ENCODE results near the gene NTNG1. TPM values are rescaled to one million over a fixed set of nuclear protein-coding genes. Genes with fewer than 3 reads are reported as not detected.

NTNG1 gene
- total RNA-seq, 2 experiments from 2014 or later: not detected

DNA sequence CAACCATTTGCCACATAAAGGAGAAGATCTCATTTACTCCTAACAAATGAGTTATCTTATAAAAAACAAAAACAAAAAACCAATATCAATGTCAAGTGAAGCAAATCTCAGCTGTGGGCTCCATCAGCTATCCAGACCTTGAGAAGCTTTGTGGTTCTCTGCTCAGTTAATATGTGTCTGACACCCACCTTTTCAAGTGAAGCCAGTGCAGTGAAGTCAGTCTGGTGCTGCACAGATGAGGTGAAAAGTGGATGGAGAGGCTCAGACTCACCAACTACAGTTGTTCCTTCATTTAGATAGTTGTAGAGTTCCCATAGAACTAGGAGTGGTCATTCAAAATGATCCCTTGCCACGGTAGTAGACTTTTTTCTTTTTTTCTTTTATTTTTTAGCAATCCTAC lies 106.8 kb downstream of the NTNG1 start:
- intact Hi-C loops (cut with DNase I, micrococcal nuclease): no loop called here
- H3K27ac ChIP-seq (ENCODE audit: low read depth in 1 of 2, low read length in 2 of 2): no peak overlapping the region
- no peak overlapping the region for H3K4me3 Mint-ChIP-seq
- no peak for ATAC-seq (ENCODE audit: poor library complexity)
- no peak overlapping the region for H3K4me3 ChIP-seq (ENCODE audit: low read length)
- no peak for DNase-seq
- no peak overlapping the region for H3K27ac Mint-ChIP-seq
- H3K4me1 Mint-ChIP-seq (ENCODE audit: low read depth): no peaks in the 10 kb centered on the region
- peaks cover 23% of the 10 kb centered on the region for H3K27me3 Mint-ChIP-seq
- H3K27me3 ChIP-seq (ENCODE audit: control insufficient read depth in 1 of 2, insufficient read depth in 2 of 2, low read length in 2 of 2): no peaks in the 10 kb centered on the region
- H3K9me3 Mint-ChIP-seq: peaks cover 2% of the 10 kb centered on the region
- H3K9me3 ChIP-seq (ENCODE audit: control insufficient read depth in 1 of 2, insufficient read depth in 1 of 2, low read length in 2 of 2): no peaks in the 10 kb centered on the region
- ChIA-PET POLR2A (no interaction called here), CTCF (no interaction called here)
- no peaks in the 10 kb centered on the region for H3K36me3 ChIP-seq (ENCODE audit: insufficient read depth, low read length)
- no peaks in the 10 kb centered on the region for H3K4me1 ChIP-seq (ENCODE audit: insufficient read depth, low read length)
- H3K36me3 Mint-ChIP-seq (ENCODE audit: low read depth): no peaks in the 10 kb centered on the region
- TF ChIP-seq, protein P1, sequence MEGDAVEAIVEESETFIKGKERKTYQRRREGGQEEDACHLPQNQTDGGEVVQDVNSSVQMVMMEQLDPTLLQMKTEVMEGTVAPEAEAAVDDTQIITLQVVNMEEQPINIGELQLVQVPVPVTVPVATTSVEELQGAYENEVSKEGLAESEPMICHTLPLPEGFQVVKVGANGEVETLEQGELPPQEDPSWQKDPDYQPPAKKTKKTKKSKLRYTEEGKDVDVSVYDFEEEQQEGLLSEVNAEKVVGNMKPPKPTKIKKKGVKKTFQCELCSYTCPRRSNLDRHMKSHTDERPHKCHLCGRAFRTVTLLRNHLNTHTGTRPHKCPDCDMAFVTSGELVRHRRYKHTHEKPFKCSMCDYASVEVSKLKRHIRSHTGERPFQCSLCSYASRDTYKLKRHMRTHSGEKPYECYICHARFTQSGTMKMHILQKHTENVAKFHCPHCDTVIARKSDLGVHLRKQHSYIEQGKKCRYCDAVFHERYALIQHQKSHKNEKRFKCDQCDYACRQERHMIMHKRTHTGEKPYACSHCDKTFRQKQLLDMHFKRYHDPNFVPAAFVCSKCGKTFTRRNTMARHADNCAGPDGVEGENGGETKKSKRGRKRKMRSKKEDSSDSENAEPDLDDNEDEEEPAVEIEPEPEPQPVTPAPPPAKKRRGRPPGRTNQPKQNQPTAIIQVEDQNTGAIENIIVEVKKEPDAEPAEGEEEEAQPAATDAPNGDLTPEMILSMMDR (IDR thresholded peaks at IDR 0.05): no peak

DNA sequence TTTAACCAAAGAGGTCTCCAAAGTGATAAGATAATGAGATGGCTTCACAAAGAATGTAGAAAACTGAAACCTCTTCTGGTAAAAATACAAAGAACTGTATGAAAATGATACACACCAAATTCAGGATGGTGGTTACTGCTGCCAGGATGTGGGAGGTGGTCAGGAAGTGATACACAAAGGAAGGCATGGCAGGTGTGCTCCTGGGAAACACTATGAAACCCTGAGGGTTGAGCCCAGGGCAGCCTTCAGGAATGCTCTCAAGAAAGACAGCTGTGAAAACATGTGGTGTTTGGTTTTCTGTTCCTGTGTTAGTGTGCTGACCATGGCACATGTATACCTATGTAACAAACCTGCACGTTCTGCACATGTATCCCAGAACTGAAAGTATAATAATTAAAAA lies 109.3 kb downstream of the NTNG1 start:
- no peaks in the 10 kb centered on the region for H3K36me3 ChIP-seq (ENCODE audit: insufficient read depth, low read length)
- no peak overlapping the region for H3K27ac Mint-ChIP-seq
- H3K9me3 ChIP-seq (ENCODE audit: control insufficient read depth in 1 of 2, insufficient read depth in 1 of 2, low read length in 2 of 2): peaks cover 0 to 3% of the 10 kb centered on the region in 2 experiments
- ChIA-PET CTCF (no interaction called here), POLR2A (no interaction called here)
- intact Hi-C loops (cut with DNase I, micrococcal nuclease): no loop called here
- DNase-seq: no peak
- H3K4me3 ChIP-seq (ENCODE audit: low read length): no peak overlapping the region
- no peaks in the 10 kb centered on the region for H3K4me1 ChIP-seq (ENCODE audit: insufficient read depth, low read length)
- no peak for ATAC-seq (ENCODE audit: poor library complexity)
- H3K27me3 ChIP-seq (ENCODE audit: control insufficient read depth in 1 of 2, insufficient read depth in 2 of 2, low read length in 2 of 2): no peaks in the 10 kb centered on the region
- peaks cover 10% of the 10 kb centered on the region for H3K27me3 Mint-ChIP-seq
- H3K36me3 Mint-ChIP-seq (ENCODE audit: low read depth): no peaks in the 10 kb centered on the region
- H3K4me3 Mint-ChIP-seq: no peak overlapping the region
- no peak overlapping the region for H3K27ac ChIP-seq (ENCODE audit: low read depth in 1 of 2, low read length in 2 of 2)
- TF ChIP-seq, protein P1 (IDR thresholded peaks at IDR 0.05): no peak
- peaks cover 2% of the 10 kb centered on the region for H3K9me3 Mint-ChIP-seq
- H3K4me1 Mint-ChIP-seq (ENCODE audit: low read depth): no peaks in the 10 kb centered on the region

DNA sequence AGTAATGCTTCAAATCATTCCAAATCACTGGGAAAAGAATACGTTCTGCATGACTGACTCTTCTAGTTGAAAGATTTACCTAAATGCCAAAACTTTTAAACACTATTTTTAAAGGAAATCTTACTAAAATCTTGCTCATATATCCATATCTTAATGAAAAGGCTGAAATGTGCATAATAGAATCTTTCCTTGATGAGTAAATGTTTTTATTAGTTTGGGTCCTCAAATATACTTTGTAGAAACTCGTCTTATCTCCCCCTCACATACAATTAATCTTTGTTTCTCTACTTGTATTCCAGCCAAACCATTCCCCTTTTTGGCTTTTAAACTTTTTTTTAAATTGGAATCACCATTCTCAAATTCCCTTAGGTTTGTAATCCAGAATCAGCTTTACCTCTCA lies 110.2 kb downstream of the NTNG1 start:
- no peaks in the 10 kb centered on the region for H3K36me3 ChIP-seq (ENCODE audit: insufficient read depth, low read length)
- ATAC-seq (ENCODE audit: poor library complexity) (no peak), DNase-seq (no peak)
- ChIA-PET CTCF (no interaction called here), POLR2A (no interaction called here)
- H3K27ac Mint-ChIP-seq: no peak overlapping the region
- no peak overlapping the region for H3K27ac ChIP-seq (ENCODE audit: low read depth in 1 of 2, low read length in 2 of 2)
- TF ChIP-seq, protein P1 (IDR thresholded peaks at IDR 0.05): no peak
- no peaks in the 10 kb centered on the region for H3K36me3 Mint-ChIP-seq (ENCODE audit: low read depth)
- H3K9me3 ChIP-seq (ENCODE audit: control insufficient read depth in 1 of 2, insufficient read depth in 1 of 2, low read length in 2 of 2): peaks cover 0 to 3% of the 10 kb centered on the region in 2 experiments
- H3K4me3 Mint-ChIP-seq: no peak overlapping the region
- no peak overlapping the region for H3K4me3 ChIP-seq (ENCODE audit: low read length)
- intact Hi-C loops (cut with DNase I, micrococcal nuclease): no loop called here
- peaks cover 2% of the 10 kb centered on the region for H3K9me3 Mint-ChIP-seq
- H3K27me3 ChIP-seq (ENCODE audit: control insufficient read depth in 1 of 2, insufficient read depth in 2 of 2, low read length in 2 of 2): no peaks in the 10 kb centered on the region
- H3K4me1 Mint-ChIP-seq (ENCODE audit: low read depth): no peaks in the 10 kb centered on the region
- no peaks in the 10 kb centered on the region for H3K4me1 ChIP-seq (ENCODE audit: insufficient read depth, low read length)
- H3K27me3 Mint-ChIP-seq: peaks cover 10% of the 10 kb centered on the region

Data from CD4-positive, alpha-beta T cell (primary cell).